OCI-LY7 (cell line): ENCODE data around the gene ZC2HC1C.

Experiments
- CTCF ChIP-seq: fragments of 200-600 bp; sonication (generic); conservative IDR thresholded peaks from 2 replicates; pipeline ENCODE4 v1.5.1; 2014; ENCODE audit warnings: mild to moderate bottlenecking, antibody characterized with exemption, low read length, moderate library complexity, mixed read lengths
- EZH2phosphoT487 ChIP-seq: fragments of 200-600 bp; sonication (generic); IDR thresholded peaks from 2 replicates; pipeline ENCODE4 v1.6.1; 2018; ENCODE audit warnings: low read depth, borderline replicate concordance, mild to moderate bottlenecking, mixed run types, antibody characterized with exemption, low read length, moderate library complexity, mixed read lengths

- no peak for TF ChIP-seq EZH2phosphoT487
- TF ChIP-seq CTCF: no peak
These were observed 39.3 kb upstream of the ZC2HC1C start for GRCh38 chr14:75030147-75030546.
